WTC11 (cell line): ENCODE results near the gene ATP5F1D. TPM values are rescaled to one million over a fixed set of nuclear protein-coding genes. Genes with fewer than 3 reads are reported as not detected.

ENCODE experiments used
- FOXJ3 ChIP-seq: sonication (generic); formaldehyde crosslinking; IDR thresholded peaks from 2 replicates; pipeline ENCODE4 v1.9.0; 2021; ENCODE audit warnings: missing genetic modification reagents, mild to moderate bottlenecking, borderline replicate concordance
- IRF2 ChIP-seq: sonication (generic); formaldehyde crosslinking; IDR thresholded peaks from 2 replicates; pipeline ENCODE4 v1.8.0; 2022; ENCODE audit warnings: low read depth, missing genetic modification reagents, borderline replicate concordance
- JUN ChIP-seq: sonication (generic); formaldehyde crosslinking; IDR thresholded peaks from 2 replicates; pipeline ENCODE4 v1.8.0; 2023; ENCODE audit warnings: mild to moderate bottlenecking, missing genetic modification reagents
- MYBL2 ChIP-seq: sonication (generic); formaldehyde crosslinking; IDR thresholded peaks from 2 replicates; pipeline ENCODE4 v1.8.1; 2023; ENCODE audit warnings: mild to moderate bottlenecking, moderate library complexity, missing genetic modification reagents
- NR2C2 ChIP-seq: sonication (generic); formaldehyde crosslinking; IDR thresholded peaks from 2 replicates; pipeline ENCODE4 v1.8.0; 2022; ENCODE audit warnings: mild to moderate bottlenecking, missing genetic modification reagents
- SP1 ChIP-seq: sonication (generic); formaldehyde crosslinking; conservative IDR thresholded peaks from 2 replicates; pipeline ENCODE4 v1.8.1; 2022; ENCODE audit warnings: missing genetic modification reagents
- TEAD1 ChIP-seq: sonication (generic); formaldehyde crosslinking; IDR thresholded peaks from 2 replicates; pipeline ENCODE4 v1.8.0; 2022; ENCODE audit warnings: mild to moderate bottlenecking, missing genetic modification reagents
- total RNA-seq: library from RNA; stranded (reverse); gene quantifications from 3 replicates; pipeline ENCODE4 v1.2.3, GENCODE V29; 2021
- TF ChIP-seq, protein P1 (sequence below): sonication (generic); formaldehyde crosslinking; conservative IDR thresholded peaks from 2 replicates; pipeline ENCODE4 v1.8.1; 2022; ENCODE audit warnings: mild to moderate bottlenecking, missing genetic modification reagents
- TF ChIP-seq, protein P2 (sequence below): sonication (generic); formaldehyde crosslinking; IDR thresholded peaks from 2 replicates; pipeline ENCODE4 v1.8.0; 2023; ENCODE audit warnings: mild to moderate bottlenecking, missing genetic modification reagents
- TF ChIP-seq, protein P3 (sequence below): sonication (generic); formaldehyde crosslinking; IDR thresholded peaks from 2 replicates; pipeline ENCODE4 v1.8.0; 2022; ENCODE audit warnings: missing genetic modification reagents
- TF ChIP-seq, protein P4 (sequence below): fragments of 200-600 bp; IDR thresholded peaks from 2 replicates; pipeline ENCODE4 v1.8.0; 2022; ENCODE audit warnings: antibody characterized with exemption
- TF ChIP-seq, protein P5 (sequence below): sonication (generic); formaldehyde crosslinking; IDR thresholded peaks from 2 replicates; pipeline ENCODE4 v1.8.0; 2022; ENCODE audit warnings: mild to moderate bottlenecking, missing genetic modification reagents
- TF ChIP-seq, protein P6 (sequence below): sonication (generic); formaldehyde crosslinking; IDR thresholded peaks from 2 replicates; pipeline ENCODE4 v1.8.1; 2023; ENCODE audit warnings: mild to moderate bottlenecking, missing genetic modification reagents
- TF ChIP-seq, protein P7 (sequence below): sonication (generic); formaldehyde crosslinking; IDR thresholded peaks from 2 replicates; pipeline ENCODE4 v1.8.1; 2023; ENCODE audit warnings: mild to moderate bottlenecking, missing genetic modification reagents
- TF ChIP-seq, protein P8 (sequence below): sonication (generic); formaldehyde crosslinking; IDR thresholded peaks from 2 replicates; pipeline ENCODE4 v1.8.1; 2022; ENCODE audit warnings: missing genetic modification reagents, borderline replicate concordance
- TF ChIP-seq, protein P9 (sequence below): fragments of 250-450 bp; sonication (Bioruptor Pico); IDR thresholded peaks from 2 replicates; pipeline ENCODE4 v1.9.0; 2021; ENCODE audit warnings: mild to moderate bottlenecking

The ATP5F1D gene
- total RNA-seq, 1 experiment from 2014 or later: 277 TPM

DNA sequence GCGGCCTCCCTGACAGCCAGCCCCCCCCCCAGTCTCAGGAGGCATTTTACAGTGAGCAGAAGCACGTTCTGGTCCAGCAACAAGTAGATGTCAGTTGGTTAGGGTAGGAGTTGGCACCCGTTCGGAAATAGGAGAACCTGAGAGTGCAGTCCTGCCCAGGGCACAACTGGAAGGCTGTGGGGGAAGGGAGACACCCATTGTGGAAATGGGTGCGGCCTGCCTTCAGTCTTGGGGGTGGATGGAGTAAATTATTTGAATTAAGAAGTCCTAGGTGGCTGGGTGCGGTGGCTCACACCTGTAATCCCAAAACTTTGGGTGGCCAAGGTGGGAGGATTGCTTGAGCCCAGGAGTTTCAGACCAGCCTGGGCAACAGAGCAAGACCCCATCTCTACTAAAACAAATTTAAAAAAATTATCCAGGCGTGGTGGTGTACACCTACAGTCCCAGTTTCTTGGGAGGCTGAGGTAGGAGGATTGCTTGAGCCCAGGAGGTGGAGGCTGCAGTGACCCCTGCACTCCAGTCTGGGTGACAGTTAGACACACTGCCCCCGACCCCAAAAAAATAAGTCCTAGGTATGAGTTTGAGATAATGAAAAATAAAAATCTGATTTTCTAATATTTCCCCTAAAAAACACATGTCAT is 28.8 kb downstream of the ATP5F1D start (continued):
- no peak for TF ChIP-seq MYBL2
- no peak for TF ChIP-seq NR2C2 (CRISPR knock-in tag)
- TF ChIP-seq, protein P1, sequence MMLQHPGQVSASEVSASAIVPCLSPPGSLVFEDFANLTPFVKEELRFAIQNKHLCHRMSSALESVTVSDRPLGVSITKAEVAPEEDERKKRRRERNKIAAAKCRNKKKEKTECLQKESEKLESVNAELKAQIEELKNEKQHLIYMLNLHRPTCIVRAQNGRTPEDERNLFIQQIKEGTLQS (CRISPR knock-in tag): no peak
- TF ChIP-seq, protein P2, sequence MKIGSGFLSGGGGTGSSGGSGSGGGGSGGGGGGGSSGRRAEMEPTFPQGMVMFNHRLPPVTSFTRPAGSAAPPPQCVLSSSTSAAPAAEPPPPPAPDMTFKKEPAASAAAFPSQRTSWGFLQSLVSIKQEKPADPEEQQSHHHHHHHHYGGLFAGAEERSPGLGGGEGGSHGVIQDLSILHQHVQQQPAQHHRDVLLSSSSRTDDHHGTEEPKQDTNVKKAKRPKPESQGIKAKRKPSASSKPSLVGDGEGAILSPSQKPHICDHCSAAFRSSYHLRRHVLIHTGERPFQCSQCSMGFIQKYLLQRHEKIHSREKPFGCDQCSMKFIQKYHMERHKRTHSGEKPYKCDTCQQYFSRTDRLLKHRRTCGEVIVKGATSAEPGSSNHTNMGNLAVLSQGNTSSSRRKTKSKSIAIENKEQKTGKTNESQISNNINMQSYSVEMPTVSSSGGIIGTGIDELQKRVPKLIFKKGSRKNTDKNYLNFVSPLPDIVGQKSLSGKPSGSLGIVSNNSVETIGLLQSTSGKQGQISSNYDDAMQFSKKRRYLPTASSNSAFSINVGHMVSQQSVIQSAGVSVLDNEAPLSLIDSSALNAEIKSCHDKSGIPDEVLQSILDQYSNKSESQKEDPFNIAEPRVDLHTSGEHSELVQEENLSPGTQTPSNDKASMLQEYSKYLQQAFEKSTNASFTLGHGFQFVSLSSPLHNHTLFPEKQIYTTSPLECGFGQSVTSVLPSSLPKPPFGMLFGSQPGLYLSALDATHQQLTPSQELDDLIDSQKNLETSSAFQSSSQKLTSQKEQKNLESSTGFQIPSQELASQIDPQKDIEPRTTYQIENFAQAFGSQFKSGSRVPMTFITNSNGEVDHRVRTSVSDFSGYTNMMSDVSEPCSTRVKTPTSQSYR (CRISPR knock-in tag): no peak
- TF ChIP-seq FOXJ3 (CRISPR knock-in tag): no peak
- TF ChIP-seq, protein P3, sequence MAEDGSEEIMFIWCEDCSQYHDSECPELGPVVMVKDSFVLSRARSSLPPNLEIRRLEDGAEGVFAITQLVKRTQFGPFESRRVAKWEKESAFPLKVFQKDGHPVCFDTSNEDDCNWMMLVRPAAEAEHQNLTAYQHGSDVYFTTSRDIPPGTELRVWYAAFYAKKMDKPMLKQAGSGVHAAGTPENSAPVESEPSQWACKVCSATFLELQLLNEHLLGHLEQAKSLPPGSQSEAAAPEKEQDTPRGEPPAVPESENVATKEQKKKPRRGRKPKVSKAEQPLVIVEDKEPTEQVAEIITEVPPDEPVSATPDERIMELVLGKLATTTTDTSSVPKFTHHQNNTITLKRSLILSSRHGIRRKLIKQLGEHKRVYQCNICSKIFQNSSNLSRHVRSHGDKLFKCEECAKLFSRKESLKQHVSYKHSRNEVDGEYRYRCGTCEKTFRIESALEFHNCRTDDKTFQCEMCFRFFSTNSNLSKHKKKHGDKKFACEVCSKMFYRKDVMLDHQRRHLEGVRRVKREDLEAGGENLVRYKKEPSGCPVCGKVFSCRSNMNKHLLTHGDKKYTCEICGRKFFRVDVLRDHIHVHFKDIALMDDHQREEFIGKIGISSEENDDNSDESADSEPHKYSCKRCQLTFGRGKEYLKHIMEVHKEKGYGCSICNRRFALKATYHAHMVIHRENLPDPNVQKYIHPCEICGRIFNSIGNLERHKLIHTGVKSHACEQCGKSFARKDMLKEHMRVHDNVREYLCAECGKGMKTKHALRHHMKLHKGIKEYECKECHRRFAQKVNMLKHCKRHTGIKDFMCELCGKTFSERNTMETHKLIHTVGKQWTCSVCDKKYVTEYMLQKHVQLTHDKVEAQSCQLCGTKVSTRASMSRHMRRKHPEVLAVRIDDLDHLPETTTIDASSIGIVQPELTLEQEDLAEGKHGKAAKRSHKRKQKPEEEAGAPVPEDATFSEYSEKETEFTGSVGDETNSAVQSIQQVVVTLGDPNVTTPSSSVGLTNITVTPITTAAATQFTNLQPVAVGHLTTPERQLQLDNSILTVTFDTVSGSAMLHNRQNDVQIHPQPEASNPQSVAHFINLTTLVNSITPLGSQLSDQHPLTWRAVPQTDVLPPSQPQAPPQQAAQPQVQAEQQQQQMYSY: no peak
- TF ChIP-seq, protein P4, sequence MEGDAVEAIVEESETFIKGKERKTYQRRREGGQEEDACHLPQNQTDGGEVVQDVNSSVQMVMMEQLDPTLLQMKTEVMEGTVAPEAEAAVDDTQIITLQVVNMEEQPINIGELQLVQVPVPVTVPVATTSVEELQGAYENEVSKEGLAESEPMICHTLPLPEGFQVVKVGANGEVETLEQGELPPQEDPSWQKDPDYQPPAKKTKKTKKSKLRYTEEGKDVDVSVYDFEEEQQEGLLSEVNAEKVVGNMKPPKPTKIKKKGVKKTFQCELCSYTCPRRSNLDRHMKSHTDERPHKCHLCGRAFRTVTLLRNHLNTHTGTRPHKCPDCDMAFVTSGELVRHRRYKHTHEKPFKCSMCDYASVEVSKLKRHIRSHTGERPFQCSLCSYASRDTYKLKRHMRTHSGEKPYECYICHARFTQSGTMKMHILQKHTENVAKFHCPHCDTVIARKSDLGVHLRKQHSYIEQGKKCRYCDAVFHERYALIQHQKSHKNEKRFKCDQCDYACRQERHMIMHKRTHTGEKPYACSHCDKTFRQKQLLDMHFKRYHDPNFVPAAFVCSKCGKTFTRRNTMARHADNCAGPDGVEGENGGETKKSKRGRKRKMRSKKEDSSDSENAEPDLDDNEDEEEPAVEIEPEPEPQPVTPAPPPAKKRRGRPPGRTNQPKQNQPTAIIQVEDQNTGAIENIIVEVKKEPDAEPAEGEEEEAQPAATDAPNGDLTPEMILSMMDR: no peak
- TF ChIP-seq, protein P5, sequence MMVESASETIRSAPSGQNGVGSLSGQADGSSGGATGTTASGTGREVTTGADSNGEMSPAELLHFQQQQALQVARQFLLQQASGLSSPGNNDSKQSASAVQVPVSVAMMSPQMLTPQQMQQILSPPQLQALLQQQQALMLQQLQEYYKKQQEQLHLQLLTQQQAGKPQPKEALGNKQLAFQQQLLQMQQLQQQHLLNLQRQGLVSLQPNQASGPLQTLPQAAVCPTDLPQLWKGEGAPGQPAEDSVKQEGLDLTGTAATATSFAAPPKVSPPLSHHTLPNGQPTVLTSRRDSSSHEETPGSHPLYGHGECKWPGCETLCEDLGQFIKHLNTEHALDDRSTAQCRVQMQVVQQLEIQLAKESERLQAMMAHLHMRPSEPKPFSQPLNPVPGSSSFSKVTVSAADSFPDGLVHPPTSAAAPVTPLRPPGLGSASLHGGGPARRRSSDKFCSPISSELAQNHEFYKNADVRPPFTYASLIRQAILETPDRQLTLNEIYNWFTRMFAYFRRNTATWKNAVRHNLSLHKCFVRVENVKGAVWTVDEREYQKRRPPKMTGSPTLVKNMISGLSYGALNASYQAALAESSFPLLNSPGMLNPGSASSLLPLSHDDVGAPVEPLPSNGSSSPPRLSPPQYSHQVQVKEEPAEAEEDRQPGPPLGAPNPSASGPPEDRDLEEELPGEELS (CRISPR knock-in tag): no peak
- TF ChIP-seq, protein P6, sequence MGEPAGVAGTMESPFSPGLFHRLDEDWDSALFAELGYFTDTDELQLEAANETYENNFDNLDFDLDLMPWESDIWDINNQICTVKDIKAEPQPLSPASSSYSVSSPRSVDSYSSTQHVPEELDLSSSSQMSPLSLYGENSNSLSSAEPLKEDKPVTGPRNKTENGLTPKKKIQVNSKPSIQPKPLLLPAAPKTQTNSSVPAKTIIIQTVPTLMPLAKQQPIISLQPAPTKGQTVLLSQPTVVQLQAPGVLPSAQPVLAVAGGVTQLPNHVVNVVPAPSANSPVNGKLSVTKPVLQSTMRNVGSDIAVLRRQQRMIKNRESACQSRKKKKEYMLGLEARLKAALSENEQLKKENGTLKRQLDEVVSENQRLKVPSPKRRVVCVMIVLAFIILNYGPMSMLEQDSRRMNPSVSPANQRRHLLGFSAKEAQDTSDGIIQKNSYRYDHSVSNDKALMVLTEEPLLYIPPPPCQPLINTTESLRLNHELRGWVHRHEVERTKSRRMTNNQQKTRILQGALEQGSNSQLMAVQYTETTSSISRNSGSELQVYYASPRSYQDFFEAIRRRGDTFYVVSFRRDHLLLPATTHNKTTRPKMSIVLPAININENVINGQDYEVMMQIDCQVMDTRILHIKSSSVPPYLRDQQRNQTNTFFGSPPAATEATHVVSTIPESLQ (CRISPR knock-in tag): no peak
- TF ChIP-seq, protein P7, sequence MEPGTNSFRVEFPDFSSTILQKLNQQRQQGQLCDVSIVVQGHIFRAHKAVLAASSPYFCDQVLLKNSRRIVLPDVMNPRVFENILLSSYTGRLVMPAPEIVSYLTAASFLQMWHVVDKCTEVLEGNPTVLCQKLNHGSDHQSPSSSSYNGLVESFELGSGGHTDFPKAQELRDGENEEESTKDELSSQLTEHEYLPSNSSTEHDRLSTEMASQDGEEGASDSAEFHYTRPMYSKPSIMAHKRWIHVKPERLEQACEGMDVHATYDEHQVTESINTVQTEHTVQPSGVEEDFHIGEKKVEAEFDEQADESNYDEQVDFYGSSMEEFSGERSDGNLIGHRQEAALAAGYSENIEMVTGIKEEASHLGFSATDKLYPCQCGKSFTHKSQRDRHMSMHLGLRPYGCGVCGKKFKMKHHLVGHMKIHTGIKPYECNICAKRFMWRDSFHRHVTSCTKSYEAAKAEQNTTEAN (CRISPR knock-in tag): no peak
- no peak for TF ChIP-seq JUN (CRISPR knock-in tag)
- no peak for TF ChIP-seq TEAD1 (CRISPR knock-in tag)
- no peak for TF ChIP-seq SP1 (CRISPR knock-in tag)
- TF ChIP-seq IRF2: no peak
- TF ChIP-seq, protein P8, sequence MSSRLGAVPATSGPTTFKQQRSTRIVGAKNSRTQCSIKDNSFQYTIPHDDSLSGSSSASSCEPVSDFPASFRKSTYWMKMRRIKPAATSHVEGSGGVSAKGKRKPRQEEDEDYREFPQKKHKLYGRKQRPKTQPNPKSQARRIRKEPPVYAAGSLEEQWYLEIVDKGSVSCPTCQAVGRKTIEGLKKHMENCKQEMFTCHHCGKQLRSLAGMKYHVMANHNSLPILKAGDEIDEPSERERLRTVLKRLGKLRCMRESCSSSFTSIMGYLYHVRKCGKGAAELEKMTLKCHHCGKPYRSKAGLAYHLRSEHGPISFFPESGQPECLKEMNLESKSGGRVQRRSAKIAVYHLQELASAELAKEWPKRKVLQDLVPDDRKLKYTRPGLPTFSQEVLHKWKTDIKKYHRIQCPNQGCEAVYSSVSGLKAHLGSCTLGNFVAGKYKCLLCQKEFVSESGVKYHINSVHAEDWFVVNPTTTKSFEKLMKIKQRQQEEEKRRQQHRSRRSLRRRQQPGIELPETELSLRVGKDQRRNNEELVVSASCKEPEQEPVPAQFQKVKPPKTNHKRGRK: no peak
- TF ChIP-seq, protein P9, sequence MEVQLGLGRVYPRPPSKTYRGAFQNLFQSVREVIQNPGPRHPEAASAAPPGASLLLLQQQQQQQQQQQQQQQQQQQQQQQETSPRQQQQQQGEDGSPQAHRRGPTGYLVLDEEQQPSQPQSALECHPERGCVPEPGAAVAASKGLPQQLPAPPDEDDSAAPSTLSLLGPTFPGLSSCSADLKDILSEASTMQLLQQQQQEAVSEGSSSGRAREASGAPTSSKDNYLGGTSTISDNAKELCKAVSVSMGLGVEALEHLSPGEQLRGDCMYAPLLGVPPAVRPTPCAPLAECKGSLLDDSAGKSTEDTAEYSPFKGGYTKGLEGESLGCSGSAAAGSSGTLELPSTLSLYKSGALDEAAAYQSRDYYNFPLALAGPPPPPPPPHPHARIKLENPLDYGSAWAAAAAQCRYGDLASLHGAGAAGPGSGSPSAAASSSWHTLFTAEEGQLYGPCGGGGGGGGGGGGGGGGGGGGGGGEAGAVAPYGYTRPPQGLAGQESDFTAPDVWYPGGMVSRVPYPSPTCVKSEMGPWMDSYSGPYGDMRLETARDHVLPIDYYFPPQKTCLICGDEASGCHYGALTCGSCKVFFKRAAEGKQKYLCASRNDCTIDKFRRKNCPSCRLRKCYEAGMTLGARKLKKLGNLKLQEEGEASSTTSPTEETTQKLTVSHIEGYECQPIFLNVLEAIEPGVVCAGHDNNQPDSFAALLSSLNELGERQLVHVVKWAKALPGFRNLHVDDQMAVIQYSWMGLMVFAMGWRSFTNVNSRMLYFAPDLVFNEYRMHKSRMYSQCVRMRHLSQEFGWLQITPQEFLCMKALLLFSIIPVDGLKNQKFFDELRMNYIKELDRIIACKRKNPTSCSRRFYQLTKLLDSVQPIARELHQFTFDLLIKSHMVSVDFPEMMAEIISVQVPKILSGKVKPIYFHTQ (CRISPR knock-in tag): no peak
- TF ChIP-seq, all 79 proteins: peak for 4
